ENCODE measurements around the gene SEC14L2.
"Not testable (repeated sequence)": the region's sequence is repeated elsewhere in the genome, so short reads cannot be mapped to it uniquely, and the experiment has no call there.

Gene SEC14L2

DNA sequence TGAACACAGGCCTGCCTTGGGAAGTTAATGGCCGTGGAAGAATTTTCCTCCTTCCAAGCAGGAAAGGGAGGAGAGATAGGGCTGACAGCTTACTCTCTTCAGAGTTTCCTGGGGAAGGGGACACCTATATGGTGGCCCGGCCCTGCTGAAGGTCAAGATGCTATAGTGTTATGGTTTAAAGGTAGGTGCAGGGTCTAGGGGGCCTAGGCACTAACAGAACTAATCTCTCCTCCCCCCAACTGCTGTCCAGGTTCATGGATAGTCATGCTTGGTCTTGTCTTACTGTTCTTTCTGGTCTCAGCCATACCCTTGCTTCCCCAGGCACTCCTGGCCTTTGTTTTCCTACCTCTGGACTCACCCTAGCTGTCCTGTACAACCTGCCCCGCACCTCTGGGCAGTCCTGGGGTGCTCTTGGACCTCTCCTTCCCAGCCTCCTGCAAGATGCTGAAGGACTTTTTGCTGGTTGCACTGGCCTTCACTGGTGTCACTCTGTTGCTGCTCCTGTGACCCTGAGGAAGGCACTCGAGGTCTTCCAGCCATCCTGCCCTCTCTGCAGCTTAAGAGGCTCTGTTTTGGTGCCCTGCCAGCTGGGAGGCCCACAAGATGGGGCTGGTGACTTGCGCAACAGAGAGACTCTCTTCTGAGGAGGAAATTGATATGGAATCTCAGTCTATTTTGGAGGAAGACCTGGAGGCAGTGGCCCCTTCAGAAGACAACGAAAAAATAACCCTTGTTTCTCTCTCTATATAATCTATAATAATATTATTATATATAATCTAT, 57.1 kb downstream of the SEC14L2 start:
- no peak overlapping the region for H3K27ac ChIP-seq
- TF ChIP-seq, protein P1, sequence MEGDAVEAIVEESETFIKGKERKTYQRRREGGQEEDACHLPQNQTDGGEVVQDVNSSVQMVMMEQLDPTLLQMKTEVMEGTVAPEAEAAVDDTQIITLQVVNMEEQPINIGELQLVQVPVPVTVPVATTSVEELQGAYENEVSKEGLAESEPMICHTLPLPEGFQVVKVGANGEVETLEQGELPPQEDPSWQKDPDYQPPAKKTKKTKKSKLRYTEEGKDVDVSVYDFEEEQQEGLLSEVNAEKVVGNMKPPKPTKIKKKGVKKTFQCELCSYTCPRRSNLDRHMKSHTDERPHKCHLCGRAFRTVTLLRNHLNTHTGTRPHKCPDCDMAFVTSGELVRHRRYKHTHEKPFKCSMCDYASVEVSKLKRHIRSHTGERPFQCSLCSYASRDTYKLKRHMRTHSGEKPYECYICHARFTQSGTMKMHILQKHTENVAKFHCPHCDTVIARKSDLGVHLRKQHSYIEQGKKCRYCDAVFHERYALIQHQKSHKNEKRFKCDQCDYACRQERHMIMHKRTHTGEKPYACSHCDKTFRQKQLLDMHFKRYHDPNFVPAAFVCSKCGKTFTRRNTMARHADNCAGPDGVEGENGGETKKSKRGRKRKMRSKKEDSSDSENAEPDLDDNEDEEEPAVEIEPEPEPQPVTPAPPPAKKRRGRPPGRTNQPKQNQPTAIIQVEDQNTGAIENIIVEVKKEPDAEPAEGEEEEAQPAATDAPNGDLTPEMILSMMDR (conservative IDR thresholded peaks at IDR 0.05), result peak; percentile 45

DNA sequence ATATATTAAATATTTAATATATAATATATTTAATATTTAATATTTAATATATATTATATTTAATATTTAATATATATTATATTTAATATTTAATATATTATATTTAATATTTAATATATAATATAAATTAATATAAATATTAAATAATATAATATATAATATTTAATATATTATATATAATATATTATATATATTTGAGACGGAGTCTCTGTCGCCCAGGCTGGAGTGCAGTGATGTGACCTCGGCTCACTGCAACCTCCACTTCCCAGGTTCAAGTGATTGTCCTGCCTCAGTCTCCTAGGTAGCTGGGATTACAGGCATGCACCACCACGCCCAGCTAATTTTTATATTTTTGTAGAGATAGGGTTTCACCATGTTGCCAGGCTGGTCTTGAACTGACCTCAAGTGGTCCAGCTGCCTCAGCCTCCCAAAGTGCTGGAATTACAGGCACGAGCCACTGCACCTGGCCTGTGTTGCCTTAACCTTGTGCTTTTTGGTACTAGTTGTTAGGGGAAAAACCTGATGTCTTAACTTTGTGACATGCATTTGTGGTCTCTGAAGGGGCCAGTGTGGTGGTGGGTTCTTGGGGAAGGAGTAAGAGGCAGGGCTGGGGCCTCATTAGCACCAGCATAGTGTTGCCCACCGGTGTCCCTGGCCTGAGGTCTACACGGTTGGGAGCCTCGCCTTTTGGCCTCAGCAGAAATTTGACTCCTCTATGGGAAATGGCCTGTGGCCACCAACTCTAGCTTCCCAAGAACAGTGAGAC, 58.4 kb downstream of the SEC14L2 start:
- TF ChIP-seq, protein P1 (conservative IDR thresholded peaks at IDR 0.05), result no peak
- no peak overlapping the region for H3K27ac ChIP-seq

DNA sequence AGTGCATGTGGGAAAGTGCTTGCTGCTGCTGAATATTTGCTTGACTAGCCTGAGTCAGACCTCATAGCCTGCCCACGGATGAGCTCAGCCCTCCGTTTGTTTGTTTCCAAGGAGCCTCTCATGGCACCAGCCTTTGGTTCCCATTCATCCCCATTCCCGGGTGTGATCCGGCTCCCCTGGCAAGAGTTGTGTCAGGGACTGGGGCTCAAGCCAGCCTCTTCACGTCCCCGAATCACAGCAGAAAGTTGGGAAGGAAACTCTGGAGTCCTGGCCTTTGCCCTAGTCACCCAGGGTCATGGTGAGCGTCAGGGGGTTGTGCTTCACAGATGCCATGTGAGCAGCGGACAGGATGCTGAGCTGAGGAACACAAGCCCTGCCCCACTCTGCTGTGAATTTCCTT, 61.2 kb downstream of the SEC14L2 start:
- H3K27ac ChIP-seq, result no peak overlapping the region
- TF ChIP-seq, protein P1 (conservative IDR thresholded peaks at IDR 0.05), result no peak

DNA sequence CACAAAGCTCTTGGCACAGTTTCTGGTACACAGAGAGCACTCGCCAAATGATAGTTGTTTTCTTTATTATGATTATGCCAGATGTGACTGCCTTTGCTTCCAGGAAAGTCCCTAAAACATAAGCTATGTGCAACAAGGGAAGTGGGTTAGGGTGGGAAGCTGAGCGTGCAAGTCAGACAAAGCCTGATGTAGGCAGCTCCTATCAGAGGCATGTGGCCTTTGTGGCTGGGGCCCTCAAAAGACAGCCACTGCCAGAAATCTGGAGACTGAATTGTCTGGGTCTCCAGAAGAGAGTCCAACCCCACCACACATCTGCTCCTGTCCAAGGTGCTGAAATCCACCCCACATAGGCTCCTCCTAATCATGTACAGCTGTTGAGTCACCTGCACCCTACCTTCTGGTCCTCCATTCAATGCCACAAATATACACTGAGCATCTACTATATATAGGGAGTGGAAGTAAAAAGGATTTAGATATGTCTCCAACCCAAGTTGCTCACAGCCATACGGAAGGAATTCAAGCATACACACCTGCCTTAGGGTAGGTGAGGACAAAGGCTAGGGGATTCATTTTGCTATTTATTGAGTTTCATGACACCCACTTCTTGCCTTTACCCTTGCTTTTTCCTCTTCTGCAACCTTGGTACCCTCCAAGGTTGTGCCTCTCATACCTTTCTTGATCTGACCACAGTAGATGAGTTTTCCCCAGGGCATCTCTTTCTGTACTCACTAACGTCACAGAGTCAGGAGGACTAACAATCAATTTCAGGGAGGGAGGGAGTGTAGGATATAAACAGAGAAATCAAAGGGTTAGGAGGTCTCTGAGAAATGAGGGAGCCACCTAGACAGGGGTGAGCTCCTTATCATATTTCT, 62.6 kb downstream of the SEC14L2 start:
- TF ChIP-seq, protein P1 (conservative IDR thresholded peaks at IDR 0.05), result no peak
- H3K27ac ChIP-seq, result no peak overlapping the region

DNA sequence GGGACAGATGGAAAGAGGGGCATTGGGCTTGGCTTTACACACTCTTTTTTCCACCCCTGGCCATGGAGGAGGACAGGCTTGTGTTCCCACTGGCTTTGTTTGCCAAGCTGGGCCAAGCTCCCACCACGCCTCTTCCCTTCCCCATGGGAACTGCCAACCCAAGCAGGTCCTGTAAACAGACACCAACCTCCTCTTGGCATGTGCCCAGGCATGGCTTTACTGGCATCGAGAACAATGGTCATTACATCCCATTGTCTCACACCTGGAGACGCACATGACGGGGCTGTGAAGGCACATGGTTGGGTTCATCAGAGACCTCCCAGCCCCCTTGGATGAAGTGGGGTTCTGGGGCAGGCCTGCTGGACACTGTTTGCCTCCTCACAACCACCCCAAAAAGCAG, 63.3 kb downstream of the SEC14L2 start:
- TF ChIP-seq, protein P1 (conservative IDR thresholded peaks at IDR 0.05), result no peak

DNA sequence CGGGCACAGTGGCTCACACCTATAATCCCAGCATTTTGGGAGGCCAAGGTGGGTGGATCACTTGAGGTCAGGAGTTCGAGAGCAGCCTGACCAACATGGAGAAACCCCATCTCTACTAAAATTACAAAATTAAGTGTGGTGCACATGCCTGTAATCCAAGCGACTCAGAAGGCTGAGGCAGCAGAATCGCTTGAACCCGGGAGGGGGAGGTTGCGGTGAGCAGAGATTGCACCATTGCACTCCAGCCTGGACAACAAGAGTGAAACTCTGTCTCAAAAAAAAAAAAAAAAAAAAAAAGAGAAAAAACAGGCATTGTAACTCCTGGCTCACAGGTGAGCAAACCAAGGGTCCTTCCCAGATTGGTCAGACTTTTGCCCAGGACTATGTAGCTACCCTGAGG, 63.7 kb downstream of the SEC14L2 start:
- H3K27ac ChIP-seq, result not testable (repeated sequence)

More for the DNA sequence above, 63.3 kb downstream of the SEC14L2 start:
- no peak overlapping the region for H3K27ac ChIP-seq

DNA sequence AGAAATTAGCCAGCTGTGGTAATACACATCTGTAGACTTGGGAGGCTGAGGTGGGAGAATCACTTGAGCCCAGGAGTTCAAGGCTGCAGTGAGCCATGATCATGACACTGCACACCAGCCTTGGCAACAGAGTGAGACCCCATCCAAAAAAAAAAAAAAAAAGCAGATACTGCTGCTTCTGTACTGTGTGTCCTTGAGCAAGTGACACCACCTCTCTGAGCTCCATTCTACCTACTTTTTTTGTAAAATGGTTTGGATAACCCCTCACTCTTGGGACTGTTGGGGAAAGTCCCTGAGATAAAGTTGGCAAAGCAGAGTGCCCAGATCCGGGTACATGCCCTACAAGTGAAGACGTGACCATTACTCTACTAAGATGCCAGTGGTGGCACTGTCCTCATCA, 72.3 kb downstream of the SEC14L2 start:
- TF ChIP-seq, protein P1 (conservative IDR thresholded peaks at IDR 0.05), result no peak

More for the DNA sequence above, 72.3 kb downstream of the SEC14L2 start:
- no peak overlapping the region for H3K27ac ChIP-seq

Measured in VCaP (cell line).